ENCODE data around the gene COX18. TPM values are rescaled to one million over a fixed set of nuclear protein-coding genes. Genes with fewer than 3 reads are reported as not detected.
A peak's percentile ranks its signal among the peaks of the same experiment; 100 is the strongest.

The COX18 gene
- total RNA-seq, 4 donors from 2014 or later: 16.7 to 24.5 (median 22.1) TPM

DNA sequence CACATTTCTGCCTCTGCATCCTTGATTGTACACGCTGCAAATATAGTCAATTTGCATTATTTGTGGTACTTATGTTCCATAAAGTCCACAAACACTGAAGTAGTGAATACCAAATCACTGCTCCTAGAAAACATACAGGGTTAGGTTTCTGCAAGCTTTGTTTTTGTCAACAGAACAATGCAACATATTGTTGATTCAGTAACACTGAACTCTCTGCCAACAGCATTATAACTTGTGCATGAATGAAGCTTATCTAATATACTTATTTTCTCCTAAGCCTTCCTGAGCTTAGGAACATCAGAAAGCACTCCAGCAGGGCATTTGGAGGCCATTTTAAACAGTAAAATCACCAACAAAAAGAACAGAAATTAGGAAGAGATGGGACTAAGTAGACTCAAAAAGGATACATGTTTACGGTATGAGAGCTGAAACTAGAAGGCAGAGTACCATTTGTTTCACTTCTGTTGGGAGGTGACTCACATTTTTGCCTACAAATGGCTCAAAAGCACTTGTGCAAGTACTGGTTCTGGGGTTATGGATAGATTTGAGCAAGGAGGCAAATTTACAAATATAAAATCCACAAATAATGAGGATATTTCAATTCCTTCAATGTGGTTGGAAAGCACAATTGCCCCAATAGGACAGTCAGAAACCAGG, 14.1 kb downstream of the COX18 start:
- Histone ChIP-seq H3K9me3 (no peaks in the 10 kb centered on the region), H3K4me3 (no peak overlapping the region), H3K36me3 (peaks cover 0 to 58% (median 7%) of the 10 kb centered on the region in 3 donors), H3K27me3 (no peaks in the 10 kb centered on the region), H3K4me1 (peaks cover 0 to 4% (median 0%) of the 10 kb centered on the region in 4 donors), H3K27ac (peak overlapping the region; percentile 1 to 72 (median 33))
- no peak for DNase-seq (ENCODE audit: low spot score in 2 of 2)
- WGBS, 2 donors: 50 to 57% methylated on average over 2 of the region's 2 CpGs
- TF ChIP-seq EP300 (IDR thresholded peaks at IDR 0.05): no peak

DNA sequence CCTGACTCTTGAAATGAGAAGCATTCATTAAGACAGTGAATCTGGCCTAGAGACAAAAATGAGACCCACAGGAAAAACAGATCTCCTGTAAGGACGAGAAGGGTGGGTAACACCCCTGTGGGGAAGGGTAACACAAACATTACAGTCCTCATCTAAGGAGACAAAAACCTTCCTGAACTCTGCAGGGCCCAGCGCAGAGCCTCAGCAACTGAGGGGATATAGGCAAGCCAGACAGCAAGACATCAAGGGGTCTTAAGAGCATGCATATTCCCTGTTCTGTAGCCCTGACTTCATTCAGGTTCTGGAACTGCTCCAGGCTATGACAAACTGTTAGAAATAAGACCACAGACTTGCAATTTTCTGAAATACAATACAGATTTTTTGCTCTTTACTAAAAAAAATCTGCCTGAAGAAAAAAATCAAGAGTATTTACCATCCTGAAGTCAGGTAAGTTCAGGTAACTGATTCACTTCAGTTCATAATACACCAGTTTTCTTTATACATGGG, 15.5 kb downstream of the COX18 start:
- no peak for TF ChIP-seq POLR2A (IDR thresholded peaks at IDR 0.05)
- TF ChIP-seq EP300 (IDR thresholded peaks at IDR 0.05): no peak
- TF ChIP-seq, protein P1, sequence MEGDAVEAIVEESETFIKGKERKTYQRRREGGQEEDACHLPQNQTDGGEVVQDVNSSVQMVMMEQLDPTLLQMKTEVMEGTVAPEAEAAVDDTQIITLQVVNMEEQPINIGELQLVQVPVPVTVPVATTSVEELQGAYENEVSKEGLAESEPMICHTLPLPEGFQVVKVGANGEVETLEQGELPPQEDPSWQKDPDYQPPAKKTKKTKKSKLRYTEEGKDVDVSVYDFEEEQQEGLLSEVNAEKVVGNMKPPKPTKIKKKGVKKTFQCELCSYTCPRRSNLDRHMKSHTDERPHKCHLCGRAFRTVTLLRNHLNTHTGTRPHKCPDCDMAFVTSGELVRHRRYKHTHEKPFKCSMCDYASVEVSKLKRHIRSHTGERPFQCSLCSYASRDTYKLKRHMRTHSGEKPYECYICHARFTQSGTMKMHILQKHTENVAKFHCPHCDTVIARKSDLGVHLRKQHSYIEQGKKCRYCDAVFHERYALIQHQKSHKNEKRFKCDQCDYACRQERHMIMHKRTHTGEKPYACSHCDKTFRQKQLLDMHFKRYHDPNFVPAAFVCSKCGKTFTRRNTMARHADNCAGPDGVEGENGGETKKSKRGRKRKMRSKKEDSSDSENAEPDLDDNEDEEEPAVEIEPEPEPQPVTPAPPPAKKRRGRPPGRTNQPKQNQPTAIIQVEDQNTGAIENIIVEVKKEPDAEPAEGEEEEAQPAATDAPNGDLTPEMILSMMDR (IDR thresholded peaks at IDR 0.05): no peak
- WGBS, 2 donors: 71 to 81% methylated on average over 2 of the region's 2 CpGs

DNA sequence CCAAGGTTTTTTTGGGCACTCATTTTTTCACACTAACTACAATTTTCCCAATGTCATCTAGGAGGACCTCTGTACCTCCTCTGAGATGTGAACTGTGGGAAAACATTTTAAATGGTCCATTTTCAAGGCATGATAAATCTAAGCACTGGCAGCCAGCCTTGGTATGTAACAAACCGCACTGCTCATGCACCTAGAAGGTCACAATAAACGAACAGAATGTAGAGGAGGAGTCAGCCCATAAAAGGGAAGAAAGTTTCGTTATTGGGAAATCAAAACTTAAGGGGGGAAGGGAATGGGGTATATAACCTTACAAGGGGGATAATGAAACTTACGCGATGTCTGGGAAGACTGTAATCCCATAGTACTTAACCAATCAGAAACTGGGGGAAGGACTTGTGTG, 16.4 kb downstream of the COX18 start:
- Histone ChIP-seq H3K4me3 (no peak overlapping the region), H3K4me1 (peaks cover 0 to 4% (median 0%) of the 10 kb centered on the region in 4 donors), H3K36me3 (peaks cover 0 to 41% (median 7%) of the 10 kb centered on the region in 3 donors), H3K27me3 (no peaks in the 10 kb centered on the region), H3K27ac (no peak overlapping the region), H3K9me3 (no peaks in the 10 kb centered on the region)
- no peak for TF ChIP-seq EP300 (IDR thresholded peaks at IDR 0.05)
- TF ChIP-seq, protein P1 (IDR thresholded peaks at IDR 0.05): no peak
- TF ChIP-seq POLR2A (IDR thresholded peaks at IDR 0.05): no peak
- 74 to 78% methylated on average over 5 of the region's 5 CpGs for WGBS, 2 donors
- DNase-seq (ENCODE audit: low spot score in 2 of 2): no peak

More for the DNA sequence above, 15.5 kb downstream of the COX18 start:
- H3K4me3 ChIP-seq: no peak overlapping the region
- DNase-seq (ENCODE audit: low spot score in 2 of 2): no peak
- H3K9me3 ChIP-seq: no peaks in the 10 kb centered on the region
- peaks cover 0 to 45% (median 7%) of the 10 kb centered on the region in 3 donors for H3K36me3 ChIP-seq
- H3K4me1 ChIP-seq: peaks cover 0 to 4% (median 0%) of the 10 kb centered on the region in 4 donors
- peak overlapping the region in 1 of 4 donors; percentile 72 for H3K27ac ChIP-seq
- H3K27me3 ChIP-seq: no peaks in the 10 kb centered on the region

DNA sequence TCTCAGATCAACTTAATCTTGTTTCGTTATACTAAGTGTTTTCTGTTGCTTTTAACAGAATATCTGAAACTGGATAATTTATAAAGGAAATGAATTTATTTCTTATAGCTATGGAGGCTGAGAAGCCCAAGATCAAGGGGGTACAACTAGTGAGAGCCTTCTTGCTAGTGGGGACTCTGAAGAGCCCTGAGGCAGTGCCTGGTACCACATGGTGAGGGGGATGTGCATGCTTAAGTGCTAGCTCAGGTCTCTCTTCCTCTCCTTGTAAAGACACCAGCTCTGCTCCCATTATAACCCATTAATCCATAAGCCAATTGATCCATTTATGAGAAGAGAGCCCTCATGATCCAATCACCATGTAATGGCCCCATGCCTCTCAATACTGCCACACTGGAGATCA, 17.9 kb downstream of the COX18 start:
- Histone ChIP-seq H3K9me3 (no peaks in the 10 kb centered on the region), H3K36me3 (peaks cover 0 to 27% (median 3%) of the 10 kb centered on the region in 3 donors), H3K27ac (no peak overlapping the region), H3K27me3 (no peaks in the 10 kb centered on the region), H3K4me1 (peaks cover 0 to 4% (median 0%) of the 10 kb centered on the region in 4 donors), H3K4me3 (no peak overlapping the region)
- TF ChIP-seq, protein P1 (IDR thresholded peaks at IDR 0.05): no peak
- TF ChIP-seq POLR2A (IDR thresholded peaks at IDR 0.05) (no peak), EP300 (IDR thresholded peaks at IDR 0.05) (no peak)
- WGBS, 2 donors: 96 to 97% methylated on average over 1 of the region's 1 CpG
- DNase-seq (ENCODE audit: low spot score in 2 of 2): no peak

DNA sequence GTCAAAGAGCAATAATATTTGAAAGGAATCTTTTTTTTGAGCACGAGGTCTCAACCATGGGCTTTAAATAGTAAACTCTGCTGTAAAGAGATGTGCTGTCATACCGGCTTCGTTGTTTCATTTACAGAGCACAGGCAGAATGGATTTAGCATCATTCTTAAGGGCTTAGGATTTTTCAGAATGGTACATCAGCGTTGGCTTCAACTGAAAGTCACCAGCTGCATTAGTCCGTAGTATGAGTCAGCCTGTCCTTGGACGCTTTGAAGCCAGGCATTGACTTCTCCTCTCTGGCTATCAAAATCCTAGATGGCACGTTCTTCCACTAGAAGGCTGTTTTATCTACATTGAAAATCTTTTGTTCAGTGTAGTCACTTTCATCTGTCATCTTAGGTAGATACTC, 23.6 kb downstream of the COX18 start:
- H3K36me3 ChIP-seq: peaks cover 0 to 18% (median 0%) of the 10 kb centered on the region in 3 donors
- WGBS, 2 donors: 93 to 94% methylated on average over 7 of the region's 7 CpGs
- H3K9me3 ChIP-seq: peaks cover 0 to 11% (median 0%) of the 10 kb centered on the region in 4 donors
- TF ChIP-seq, protein P1 (IDR thresholded peaks at IDR 0.05): no peak
- no peak for TF ChIP-seq EP300 (IDR thresholded peaks at IDR 0.05)
- no peak for TF ChIP-seq POLR2A (IDR thresholded peaks at IDR 0.05)
- no peaks in the 10 kb centered on the region for H3K4me1 ChIP-seq
- H3K27me3 ChIP-seq: no peaks in the 10 kb centered on the region
- DNase-seq (ENCODE audit: low spot score in 2 of 2): no peak
- no peak overlapping the region for H3K27ac ChIP-seq
- no peak overlapping the region for H3K4me3 ChIP-seq

Measured in tibial nerve (tissue), 4 donors.